Measurements from ENCODE around the gene LY6G6F.
"Not testable (repeated sequence)": the region's sequence is repeated elsewhere in the genome, so short reads cannot be mapped to it uniquely, and the experiment has no call there.

The LY6G6F gene

DNA sequence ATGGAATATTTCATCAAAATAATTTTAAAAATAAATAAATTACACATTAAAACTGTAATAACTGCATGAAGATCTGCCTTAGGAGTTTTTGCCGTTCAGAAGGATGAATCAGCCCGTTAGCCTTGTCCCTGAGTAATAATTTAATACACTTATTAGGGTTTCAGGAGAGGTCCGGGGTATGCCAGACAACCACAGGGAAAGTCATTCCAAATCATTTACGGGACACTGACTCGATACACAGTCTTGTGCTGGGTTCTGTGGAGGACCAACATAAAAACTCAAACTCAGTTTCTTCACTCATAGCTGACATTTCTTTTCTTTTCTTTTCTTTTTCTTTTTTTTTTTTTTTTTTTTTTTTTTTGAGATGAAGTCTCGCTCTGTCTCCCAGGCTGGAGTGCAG, 735 bp upstream of the LY6G6F start:
- no peak for DNase-seq

DNA sequence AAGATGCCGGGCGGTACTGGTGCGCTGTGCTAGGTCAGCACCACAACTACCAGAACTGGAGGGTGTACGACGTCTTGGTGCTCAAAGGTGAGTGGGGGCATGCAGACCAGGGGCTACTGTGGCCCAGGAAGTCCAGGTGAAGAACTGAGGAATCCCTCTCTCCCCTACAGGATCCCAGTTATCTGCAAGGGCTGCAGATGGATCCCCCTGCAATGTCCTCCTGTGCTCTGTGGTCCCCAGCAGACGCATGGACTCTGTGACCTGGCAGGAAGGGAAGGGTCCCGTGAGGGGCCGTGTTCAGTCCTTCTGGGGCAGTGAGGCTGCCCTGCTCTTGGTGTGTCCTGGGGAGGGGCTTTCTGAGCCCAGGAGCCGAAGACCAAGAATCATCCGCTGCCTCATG, 1.0 kb downstream of the LY6G6F start:
- DNase-seq, result no peak

DNA sequence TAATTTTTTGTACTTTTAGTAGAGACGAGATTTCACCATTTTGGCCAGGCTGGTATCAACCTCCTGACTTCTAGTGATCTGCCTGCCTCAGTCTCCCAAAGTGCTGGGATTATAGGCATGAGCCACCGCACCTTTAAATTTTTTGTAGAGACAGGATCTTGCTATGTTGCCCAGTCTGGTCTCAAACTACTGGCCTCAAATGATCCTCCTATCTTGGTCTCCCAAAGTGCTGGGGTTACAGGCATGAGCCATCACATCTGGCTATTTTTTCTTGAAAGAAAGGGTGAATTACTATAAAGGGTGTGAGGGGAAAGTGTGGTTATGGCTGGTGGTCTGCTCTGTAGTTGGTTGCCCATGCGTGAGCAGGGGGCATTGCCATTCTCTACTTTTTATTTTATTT, 1.6 kb downstream of the LY6G6F start:
- DNase-seq, result no peak

DNA sequence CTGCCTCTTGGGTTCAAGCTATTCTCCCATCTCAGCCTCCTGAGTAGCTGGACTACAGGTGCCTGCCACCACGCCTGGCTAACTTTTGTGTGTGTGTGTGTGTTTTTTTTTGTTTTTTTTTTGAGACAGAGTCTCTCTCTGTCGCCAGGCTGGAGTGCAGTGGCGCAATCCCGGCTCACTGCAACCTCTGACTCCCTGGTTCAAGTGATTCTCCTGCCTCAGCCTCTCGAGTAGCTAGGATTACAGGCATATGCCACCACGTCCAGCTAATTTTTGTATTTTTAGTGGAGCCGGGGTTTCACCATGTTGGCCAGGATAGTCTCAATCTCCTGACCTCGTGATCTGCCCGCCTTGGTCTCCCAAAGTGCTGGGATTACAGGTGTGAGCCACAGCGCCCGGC, 2.5 kb downstream of the LY6G6F start:
- DNase-seq, result not testable (repeated sequence)

DNA sequence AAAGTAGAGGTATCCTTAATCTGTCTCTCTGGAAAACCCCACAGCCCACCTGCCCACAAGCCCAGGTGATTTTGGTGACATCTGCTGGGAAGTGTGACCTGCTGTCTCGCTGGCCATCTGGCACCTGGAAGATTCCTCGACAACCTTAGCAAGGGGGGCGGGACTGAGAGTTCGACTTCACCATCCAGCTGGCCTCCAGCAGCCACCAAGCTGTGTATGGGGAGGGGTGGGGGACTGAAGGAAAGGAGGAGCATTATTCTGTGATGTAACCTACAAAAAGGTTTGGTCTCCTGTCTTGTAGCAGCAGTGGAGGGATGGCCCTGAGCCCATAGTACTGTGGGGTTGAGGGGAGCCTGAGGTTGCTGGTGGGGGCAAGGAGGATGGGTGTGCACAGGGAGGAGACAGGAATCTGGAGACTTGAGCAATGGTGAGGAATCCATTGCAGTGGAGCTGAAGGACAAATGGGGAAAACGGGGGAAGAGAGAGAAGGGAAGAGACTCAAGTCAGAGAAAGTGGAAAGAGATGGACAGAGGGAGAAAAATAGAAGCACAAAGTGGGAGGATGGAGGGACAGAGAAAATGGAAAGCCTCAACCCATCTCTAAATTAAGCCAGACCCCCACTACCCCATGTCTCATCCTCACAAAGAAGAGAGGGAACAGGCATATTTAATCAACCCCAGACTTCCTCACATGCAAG, 4.0 kb downstream of the LY6G6F start:
- DNase-seq, result no peak

DNA sequence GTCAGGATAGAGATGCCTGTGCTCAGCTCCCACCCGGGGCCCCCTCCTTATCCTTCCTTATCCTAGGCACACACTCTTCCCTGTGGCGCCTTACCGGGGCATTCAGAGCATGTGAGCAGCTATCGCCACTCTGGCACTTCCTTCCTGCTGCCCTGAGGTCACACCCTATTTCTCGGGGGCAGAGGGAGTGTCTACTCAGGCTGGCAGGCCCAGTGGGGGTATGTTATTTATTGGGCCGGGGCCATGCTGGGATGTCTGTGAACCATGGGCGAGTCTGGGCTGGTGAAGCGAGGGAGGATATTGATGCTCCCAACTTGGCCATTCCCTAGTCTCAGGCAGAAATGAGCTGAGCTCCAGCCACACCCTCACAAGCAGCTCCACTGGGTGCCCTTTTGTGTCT, 4.6 kb downstream of the LY6G6F start:
- no peak for DNase-seq

DNA sequence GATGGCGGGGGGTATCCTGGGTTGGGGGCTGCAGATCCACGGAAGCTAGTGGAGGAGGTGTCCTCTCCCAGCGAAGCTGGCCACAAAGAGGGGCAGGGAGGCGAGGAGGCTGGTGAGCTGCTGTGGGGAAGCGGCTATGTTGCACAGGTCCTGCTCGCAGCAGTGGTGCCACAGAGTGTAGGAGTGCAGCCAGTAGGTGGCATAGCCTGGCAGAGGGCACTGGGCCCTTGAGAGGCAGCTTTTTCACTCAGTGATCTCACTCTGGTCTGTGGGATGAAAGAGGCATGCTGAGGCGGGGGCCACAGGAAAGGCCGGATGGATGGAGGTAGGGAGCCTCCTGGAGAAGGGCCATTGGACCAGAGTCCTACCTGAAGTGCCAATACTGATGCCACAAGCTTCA, 5.6 kb downstream of the LY6G6F start:
- no peak for DNase-seq

DNA sequence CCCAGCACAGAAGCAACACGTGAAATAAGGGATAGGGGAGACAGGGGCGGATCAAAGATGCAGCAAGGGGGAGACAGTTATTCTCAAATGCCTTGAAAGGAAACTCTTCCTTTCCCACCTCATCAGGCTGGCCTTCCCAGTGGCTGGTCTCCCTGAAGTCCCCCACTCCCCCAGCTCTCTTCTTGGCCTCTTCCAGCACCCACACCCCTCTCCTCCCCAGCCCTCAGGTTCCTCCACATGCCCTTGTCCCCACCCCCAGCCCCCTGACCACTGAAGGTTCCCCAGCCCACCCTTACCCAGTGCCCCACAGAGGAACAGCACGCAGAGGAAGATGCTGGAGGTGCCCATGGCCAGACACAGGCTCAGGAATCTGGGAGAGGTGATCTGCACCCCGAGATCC, 6.8 kb downstream of the LY6G6F start:
- no peak for DNase-seq

DNA sequence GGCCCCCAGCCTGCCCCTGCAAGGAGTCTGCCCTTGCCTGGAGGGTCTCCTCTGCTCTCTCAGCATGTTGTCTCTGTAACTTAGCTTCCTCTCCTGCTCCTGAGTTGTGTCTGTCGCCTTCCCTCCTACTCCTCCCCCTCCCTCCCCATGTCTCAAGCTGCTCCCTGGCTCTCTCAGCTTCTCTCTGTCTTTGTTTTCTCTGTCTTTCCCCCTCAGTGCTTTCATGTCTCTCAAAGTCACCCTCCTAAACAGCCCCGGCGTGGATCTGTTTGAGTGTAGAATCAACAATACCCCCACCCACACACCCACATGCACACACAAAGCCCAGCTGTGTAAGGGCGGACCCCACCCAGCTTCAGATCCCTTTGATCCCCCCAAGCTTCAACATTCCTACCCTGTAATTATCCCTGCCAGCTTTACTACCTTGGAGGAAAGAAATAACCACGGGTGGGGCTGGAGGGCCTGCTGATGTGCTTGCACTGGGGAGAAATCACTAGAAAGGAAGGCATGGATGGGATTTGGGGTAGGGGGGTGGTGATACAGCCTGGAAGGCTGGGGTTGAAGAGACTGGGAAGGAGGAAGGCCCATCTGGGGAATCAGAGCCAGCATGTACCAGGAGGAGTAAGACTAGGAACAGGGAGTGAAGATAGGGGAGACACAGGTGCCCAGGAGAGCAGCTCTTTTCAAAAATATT, 7.5 kb downstream of the LY6G6F start:
- DNase-seq, result no peak

DNA sequence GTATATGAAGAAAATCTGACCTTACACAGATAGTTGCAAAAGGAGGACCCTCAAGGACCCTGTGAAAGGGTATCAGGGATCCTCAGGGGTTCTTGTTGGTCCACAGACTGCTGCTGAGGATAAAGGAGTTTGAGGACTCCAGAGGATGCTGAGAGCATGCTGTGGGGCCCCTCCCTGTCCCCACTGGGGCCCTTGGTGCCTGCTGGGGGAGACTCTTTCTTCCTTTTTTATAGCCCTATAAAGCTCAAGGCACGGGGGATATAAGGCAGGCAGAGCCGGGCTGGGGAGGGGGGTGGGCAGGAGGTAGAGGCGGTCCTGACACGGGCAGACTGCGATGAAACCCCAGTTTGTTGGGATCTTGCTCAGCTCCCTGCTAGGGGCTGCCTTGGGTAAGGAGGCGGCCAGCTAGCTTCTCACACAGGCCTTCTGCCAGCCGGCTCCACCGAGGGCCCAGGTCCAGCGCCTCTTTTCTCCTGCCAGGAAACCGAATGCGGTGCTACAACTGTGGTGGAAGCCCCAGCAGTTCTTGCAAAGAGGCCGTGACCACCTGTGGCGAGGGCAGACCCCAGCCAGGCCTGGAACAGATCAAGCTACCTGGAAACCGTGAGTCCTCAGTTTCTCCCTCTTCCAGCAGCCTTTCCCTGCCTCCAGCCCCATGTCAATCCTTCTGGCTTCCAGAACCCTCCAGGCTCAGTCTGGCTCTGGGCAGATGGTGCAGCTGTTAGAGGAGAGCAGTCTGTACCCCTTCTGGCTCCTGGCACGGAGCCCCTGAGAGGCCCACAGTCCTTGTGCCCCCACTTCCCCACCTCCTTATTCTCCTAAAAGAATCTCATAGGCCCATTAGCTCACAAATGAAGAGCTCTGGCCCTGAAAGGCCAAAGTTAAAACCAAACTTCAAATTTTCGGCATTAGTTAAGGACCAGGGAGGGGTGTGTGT, 8.6 kb downstream of the LY6G6F start, which contains the start of gene LY6G6D:
Gene LY6G6D, plus strand, starts transcription at position 327 of the 937 bp plus-strand sequence. Its CDS starts 8 bp downstream, at position 335.
- DNase-seq, result no peak

DNA sequence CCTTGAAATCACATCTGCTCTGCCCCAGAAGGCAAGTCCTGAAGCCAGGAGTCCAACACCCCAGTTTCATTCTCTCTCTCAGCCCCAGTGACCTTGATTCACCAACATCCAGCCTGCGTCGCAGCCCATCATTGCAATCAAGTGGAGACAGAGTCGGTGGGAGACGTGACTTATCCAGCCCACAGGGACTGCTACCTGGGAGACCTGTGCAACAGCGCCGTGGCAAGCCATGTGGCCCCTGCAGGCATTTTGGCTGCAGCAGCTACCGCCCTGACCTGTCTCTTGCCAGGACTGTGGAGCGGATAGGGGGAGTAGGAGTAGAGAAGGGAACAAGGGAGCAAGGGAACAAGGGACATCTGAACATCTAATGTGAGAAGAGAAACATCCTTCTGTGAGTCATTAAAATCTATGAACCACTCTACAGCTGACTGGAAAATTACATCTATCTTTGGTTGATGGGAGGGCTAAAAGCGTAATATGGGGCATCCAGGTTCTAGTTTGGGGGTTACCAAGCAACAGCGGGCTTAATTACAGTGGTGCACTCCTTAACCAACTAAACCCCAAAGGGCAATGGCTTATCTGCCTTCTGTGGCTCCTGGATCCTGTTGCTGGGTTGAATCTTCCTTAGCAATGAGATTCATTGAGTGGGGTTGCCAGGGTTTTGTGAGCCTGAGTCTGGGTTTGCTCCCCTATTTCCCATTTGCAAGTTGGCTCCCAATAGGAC, 11.0 kb downstream of the LY6G6F start:
- DNase-seq, result no peak

DNA sequence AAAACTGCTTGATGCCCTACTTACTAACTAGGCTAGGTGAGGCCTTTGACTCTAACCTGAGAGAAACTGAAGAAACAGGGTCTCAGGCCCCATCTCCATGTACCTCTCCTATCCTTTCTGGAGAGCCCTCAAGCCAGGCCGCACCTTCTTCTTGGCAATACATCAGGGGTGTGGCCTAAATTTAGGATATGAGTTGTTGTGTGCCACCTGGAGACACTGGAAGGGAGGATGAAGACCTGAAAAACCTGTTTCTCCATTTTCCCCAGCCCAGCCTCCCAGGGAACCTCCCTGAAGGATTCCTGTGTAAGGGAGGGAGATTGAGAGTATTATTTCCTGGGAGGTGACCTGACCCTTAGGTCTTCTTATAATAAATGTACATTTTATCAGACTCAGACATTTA, 11.6 kb downstream of the LY6G6F start:
- no peak for DNase-seq

DNA sequence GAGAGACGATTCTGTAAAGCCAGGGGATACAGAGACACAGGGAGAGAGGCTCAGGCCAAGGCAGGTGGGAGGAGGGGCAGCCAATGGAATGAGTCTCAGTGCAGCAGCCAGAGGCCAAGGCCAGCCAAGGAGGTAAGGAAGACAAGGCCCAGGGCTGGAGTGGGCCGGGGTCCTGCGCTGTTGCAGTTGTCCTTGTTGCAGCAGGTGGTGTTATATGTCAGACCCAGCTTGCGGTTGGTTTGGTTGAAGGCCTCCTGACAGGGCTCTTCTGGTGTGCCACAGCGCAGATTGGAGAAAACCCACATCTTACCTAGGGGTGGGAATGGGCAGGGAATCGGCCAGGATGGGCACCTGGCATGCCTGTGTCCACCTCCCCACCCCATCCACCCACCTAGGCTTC, 12.3 kb downstream of the LY6G6F start:
- DNase-seq, result no peak

DNA sequence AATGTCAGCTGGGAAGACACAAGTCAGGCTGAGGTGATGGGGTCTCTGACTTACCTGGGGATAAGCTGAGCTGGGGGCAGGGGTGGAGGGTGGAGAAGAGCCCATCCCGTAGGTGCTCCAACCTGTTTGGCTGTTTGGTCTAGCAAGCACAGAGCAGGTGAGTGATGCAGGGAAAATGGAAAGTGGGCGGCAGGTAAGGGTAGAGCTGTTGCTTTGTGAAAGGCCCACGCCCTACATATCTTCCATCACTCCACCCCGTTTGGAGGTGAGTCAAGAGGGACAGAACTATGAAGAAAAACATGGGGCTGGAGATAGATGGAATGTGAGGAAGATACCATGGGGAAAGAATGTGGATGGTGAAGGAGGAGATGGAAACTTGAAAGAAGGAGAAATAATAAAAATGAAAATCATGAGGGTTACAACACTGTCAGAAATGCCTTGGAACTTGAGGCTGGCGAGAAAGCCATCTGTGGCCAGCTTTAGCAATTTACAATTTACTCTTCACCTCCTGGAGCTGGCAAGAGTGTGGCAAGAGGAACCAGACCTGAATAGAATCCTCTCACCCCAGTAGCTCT, 13.6 kb downstream of the LY6G6F start:
- no peak for DNase-seq

DNA sequence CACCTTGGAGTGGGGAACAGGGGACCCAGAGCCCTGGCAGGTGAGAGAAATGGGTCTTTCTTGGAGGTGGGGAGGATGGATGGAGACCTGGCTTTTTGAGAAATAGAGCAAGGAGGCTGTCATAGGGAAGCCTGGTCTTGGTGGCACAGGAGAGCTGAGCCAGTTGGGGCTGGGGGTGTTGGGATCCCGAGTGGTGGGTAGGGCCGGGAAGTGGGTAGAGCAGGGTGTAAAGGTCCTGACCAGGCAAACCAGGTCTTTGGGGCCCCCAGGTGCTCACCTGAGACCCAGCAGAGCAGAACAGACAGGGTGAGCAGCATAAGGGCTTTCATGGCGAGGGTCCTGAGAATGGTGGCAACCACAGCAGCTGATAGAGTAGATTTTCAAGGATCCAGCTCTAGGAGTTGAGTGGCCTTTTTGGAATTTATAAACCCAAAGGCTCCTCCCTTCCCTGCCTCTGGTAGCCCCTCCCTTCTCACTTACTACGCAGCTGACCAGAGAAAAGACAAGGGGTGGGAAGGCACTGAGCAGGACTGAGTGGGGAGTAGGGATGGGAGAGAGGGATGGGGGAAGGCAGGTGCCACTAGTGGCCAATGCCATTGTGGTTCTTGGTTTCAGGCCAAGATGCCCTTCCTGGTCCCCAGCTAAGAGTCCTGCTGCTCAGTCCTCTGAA, 14.8 kb downstream of the LY6G6F start, which contains the start of gene LY6G6C:
Gene LY6G6C, minus strand, starts transcription at position 396 of the 670 bp plus-strand sequence. Its CDS starts 67 bp downstream, at position 329.
- DNase-seq, result no peak

DNA sequence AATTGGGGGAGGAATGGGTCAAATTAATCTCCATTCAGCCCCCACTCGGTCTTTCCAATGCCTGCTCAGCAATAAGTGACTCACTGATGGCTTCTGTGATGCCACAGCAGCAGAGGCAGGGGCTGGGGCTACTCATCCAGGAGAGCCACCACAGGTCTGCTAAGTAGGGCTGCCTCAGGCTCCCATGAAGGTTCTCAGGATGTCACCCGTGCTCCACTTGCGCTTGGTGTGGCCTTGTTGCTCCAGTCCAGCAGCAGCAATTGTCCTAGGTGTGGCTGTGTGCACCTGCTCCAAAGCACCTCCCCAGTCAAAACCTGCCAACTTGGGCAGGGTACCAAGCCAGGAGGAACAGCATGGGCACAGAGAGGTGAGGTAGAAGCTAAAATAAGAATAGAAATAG, 15.5 kb downstream of the LY6G6F start:
- no peak for DNase-seq

DNA sequence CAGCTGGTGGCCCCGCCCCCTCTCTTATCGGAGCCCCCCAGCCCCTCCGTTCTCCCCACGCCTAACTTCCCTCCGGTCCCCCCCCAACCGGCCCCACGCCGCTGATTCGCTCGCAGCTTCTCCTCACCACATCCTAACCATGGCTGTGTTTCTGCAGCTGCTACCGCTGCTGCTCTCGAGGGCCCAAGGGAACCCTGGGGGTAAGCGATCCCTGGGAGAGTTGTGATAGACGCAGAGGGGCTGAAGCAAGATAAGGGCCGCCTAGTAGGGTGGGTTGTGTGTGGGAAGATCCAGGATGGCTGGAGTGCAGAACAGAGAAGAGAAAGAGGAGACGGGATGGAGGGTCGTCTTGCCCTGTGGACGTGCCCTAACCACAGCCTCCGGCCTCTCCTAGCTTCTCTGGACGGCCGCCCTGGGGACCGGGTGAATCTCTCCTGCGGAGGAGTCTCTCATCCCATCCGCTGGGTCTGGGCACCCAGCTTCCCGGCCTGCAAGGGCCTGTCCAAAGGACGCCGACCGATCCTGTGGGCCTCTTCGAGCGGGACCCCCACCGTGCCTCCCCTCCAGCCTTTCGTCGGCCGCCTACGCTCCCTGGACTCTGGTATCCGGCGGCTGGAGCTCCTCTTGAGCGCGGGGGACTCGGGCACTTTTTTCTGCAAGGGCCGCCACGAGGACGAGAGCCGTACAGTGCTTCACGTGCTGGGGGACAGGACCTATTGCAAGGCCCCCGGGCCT, 16.7 kb downstream of the LY6G6F start, which contains the start of gene MPIG6B:
Gene MPIG6B, plus strand, starts transcription at position 129 of the 735 bp plus-strand sequence. Its CDS starts 11 bp downstream, at position 140.
- no peak for DNase-seq

DNA sequence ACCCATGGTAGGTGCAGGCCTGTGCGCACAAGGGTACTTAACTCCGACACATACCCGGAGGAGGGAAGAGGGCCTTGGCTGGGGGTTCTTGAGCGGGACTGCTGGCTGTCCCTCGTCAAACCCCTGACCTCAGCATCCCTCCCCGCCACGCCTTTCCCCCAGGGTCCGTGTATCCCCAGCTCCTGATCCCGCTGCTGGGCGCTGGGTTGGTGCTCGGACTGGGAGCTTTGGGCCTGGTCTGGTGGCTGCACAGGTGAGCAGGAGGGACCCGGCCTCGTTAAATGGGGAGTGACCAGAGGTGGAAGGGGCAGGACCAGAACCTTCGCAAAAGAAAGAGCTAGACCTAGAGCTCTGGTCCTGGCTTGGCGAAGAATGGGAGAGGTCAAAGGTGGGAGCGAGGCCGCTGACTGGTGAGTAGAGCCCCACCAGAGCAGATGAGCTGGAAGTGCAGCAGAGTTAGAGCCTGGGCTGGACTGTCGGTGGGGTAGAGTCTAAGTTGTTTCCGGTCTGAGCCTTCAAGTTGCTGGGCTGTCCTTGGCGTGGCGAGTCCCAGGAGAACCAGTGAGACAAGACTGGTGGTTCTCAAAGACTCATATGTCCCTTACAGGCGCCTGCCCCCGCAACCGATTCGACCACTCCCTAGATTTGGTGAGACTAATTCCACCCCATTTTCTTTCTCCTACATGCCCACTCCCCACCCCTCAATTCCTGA, 17.5 kb downstream of the LY6G6F start:
- no peak for DNase-seq

DNA sequence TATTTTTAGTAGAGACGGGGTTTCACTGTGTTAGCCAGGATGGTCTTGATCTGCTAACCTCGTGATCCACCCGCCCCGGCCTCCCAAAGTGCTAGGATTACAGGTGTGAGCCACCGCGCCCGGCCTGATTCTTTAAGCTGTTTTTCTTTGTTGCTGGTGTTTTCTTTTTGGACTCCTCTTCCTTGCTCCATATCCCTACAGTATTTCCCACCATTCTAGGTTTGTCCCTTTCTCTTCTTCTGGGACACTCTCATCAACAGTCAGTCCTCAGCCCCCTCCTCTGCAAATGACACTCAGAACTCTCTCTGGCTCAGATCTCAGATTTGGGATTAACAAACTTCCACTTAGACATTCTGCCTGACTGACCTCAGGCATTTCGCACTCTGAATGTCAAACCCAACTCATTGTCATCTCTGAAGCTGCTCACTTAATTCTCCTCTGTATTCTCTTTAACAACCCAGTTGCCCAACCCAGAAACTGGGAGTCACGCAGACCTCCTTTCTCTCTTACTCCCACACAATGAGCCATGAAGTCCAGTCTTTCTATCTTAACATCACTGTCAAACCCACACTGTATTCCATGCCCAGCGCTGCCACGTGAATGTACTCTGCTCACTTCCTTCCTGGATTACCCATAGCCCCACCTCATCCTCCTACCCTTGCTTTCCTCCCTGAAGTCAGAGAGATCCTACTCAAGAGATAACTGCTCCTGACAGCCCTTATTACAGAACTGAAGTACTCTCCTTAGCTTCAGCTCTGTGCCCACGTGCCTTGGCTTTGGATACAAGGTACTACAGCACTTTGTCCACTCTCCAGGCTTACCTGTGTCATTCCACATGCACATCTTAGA, 19.1 kb downstream of the LY6G6F start:
- no peak for DNase-seq
